HG02678 (cell line): Measurements from ENCODE around the gene ZNF516.

ENCODE experiments used
- ATAC-seq: cut with Tn5 transposase; IDR thresholded peaks from one replicate; pipeline ENCODE4 v1.9.1; 2021; ENCODE audit warnings: mild to moderate bottlenecking, moderate library complexity; ENCODE audit not compliant: unreplicated experiment

The ZNF516 gene

GRCh38 chr18:76349067-76349715 lies 145.9 kb downstream of the ZNF516 start:
- peak; percentile 68 for ATAC-seq

GRCh38 chr18:76348267-76349066 lies 146.6 kb downstream of the ZNF516 start:
- ATAC-seq: no peak

- no peak for ATAC-seq
These were observed 147.7 kb downstream of the ZNF516 start for GRCh38 chr18:76347341-76347740.

GRCh38 chr18:76346490-76347130 lies 148.4 kb downstream of the ZNF516 start:
- ATAC-seq: no peak

DNA sequence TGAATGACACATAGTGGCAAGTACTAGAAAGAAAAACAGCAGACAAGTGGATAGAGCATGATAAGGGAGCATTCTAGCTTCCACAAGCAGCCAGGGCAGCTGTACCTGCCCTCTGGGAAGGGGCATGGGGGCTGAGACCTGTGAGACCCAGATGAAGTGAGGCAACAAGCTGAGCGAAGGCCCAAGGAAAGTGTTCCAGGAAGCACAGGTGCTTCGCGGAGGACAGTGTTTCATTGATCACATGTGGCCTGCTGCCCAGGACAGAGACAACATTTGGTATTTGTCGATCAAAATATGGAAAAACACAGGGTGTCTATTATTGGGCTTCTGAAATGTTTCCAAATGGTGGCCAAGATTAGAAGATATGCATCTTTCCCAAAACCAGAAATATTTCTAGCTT lies 149.1 kb downstream of the ZNF516 start:
- no peak for ATAC-seq

GRCh38 chr18:76343938-76344569 lies 151.0 kb downstream of the ZNF516 start:
- no peak for ATAC-seq

- no peak for ATAC-seq
These were observed 154.6 kb downstream of the ZNF516 start for GRCh38 chr18:76340410-76340809.

DNA sequence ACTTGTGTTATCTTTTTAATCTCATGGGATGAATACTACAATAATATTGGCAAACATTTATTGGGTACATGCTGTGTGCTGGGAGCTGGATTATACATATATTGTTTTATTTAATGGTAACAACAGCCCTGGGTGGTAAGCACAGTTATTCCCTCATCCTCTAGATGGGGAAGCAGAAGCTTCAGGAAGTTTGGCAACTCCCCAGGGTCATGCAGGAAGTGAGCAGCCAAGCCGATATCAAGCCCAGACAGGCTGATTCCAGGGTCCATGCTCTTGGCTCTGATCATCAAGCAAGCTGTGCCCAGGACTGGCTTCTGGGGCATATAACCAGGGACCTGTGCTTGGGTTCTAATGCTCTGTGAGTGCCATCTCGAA lies 155.8 kb downstream of the ZNF516 start:
- no peak for ATAC-seq

DNA sequence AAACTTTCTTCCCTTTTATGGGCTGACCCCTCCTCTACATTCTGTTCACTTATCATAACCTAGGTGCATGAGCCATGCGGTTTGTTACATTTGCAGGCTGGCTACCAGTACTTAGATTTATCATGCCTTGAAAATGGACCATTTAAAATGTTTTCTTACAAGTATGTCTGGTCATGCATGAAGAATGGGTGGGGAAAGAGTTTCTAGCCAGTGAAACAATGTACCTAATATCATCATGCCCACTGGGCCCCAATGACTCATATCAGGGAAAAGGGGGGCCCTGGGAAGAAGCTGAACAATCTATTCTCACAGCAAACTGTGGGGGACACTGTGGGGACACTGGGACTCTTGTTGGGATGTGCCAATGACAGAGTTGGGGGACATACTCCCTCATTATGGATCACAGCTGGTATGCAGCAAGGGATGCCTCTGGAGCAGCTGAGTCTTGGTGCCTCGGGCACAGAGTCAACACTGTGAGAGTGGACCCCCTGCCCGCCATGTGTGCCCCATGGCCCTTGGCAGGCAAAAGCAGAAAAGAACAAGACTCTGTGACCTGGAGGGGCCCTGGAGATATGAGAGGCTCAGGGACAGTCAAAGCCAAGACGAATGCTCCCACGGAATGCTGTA lies 156.3 kb downstream of the ZNF516 start:
- no peak for ATAC-seq

- ATAC-seq: no peak
These were observed 157.0 kb downstream of the ZNF516 start for GRCh38 chr18:76338088-76338487.

- ATAC-seq: no peak
These were observed 159.0 kb downstream of the ZNF516 start for GRCh38 chr18:76335859-76336640.

DNA sequence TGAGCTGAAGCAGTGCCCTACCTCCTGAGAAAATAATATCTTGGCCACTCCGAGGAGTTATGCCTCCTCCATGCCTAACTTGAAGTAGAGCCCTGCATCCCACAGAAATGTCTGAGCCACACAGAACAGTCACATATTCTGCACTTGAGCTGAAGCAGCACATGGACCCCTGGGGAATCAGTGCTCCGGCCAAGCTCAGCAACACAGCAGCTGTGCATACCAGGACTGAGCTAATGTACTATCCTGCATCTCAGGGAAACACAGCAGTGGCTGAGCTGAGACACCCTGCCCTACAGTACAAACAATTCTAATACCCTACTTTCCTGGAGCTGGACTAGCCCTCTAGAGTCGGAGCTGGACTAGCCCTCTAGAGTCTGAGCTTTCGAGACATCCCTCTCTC lies 166.9 kb downstream of the ZNF516 start:
- ATAC-seq: no peak

DNA sequence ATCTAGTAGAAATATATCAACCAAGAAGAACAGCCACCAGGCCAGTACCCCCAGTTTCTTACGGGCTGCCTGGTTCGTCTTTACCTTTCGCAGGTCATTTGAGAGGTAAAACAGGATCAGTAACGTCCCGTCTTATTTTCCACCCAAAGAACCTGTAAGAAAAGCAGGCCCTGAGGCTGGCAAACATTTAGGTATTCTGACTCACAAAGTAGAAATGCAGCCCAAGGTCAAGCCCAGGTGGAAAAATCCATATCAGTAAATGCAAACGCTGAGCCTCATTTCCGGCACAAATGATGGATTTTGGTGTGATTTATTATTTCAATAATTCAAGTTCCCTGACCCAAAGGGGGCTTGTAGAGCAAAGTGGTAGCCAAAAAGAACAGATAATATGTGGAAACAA lies 171.2 kb downstream of the ZNF516 start:
- ATAC-seq: no peak

- no peak for ATAC-seq
These were observed 172.4 kb downstream of the ZNF516 start for GRCh38 chr18:76322686-76323085.

- no peak for ATAC-seq
These were observed 175.7 kb downstream of the ZNF516 start for GRCh38 chr18:76319366-76319765.

GRCh38 chr18:76318607-76319006 lies 176.4 kb downstream of the ZNF516 start:
- ATAC-seq: no peak

GRCh38 chr18:76317136-76317535 lies 177.9 kb downstream of the ZNF516 start:
- ATAC-seq: no peak

DNA sequence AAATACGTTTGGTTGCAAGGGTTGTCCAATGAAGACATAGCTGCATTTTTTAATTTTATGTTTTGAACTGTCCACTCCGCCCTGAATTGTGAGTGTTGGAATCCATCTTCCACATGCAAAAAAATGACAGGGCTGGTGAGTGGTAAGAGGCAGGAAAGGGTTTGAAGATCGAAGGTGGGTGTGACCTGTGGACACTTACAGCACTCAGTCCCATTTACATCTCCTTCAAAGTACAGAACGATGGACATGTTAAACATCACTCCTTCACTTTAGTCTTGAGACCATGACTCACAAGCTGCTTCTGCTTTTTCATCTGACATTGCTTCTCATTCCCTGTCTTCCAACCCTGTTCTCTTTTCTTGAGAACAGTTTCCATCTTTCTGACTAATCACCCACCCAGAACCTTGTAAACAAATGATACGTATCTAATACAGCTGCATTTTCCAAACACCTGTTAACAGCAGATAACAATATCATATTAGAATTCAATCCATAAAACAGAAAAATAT lies 179.3 kb downstream of the ZNF516 start:
- no peak for ATAC-seq

- ATAC-seq: no peak
These were observed 180.5 kb downstream of the ZNF516 start for GRCh38 chr18:76314496-76314895.

GRCh38 chr18:76314015-76314414 lies 181.0 kb downstream of the ZNF516 start:
- ATAC-seq: no peak
